ENCODE measurements around the gene HPS1. TPM values are rescaled to one million over a fixed set of nuclear protein-coding genes. Genes with fewer than 3 reads are reported as not detected.

HPS1 gene
- total RNA-seq, 1 experiment from 2014 or later, result 47.4 TPM

- Mint-ChIP-seq H3K36me3 (ENCODE audit: insufficient read depth in 1 of 3, low read depth in 3 of 3) (peaks cover 0 to 8% (median 4%) of the 10 kb centered on the region in 3 experiments; a peak in 3 of 7 replicates), H3K4me3 (peak within 1 kb of the TSS; percentile 77 to 83), H3K27me3 (ENCODE audit: low read depth) (no peaks in the 10 kb centered on the region; the same call in 1 of the 2 replicates), H3K9me3 (no peaks in the 10 kb centered on the region), H3K27ac (peak within 1 kb of the TSS; percentile 65 to 98 (median 91); a peak in 6 of 7 replicates), H3K4me1 (peaks cover 15% of the 10 kb centered on the region in 2 experiments)
- no peaks in the 10 kb centered on the region for H3K9me3 ChIP-seq (ENCODE audit: control insufficient read depth, low read depth, low read length)
- no peak within 1 kb of the TSS for H2BK12ac ChIP-seq (ENCODE audit: insufficient read length, low read depth, low read length)
- H2AK5ac ChIP-seq (ENCODE audit: insufficient read length, low read length), result no peak within 1 kb of the TSS
- no peak within 1 kb of the TSS for H3K4ac ChIP-seq (ENCODE audit: low read depth, low read length)
- peak within 1 kb of the TSS; percentile 53 for H3K9ac ChIP-seq (ENCODE audit: extremely low read depth, insufficient read length, low read length)
- no peak within 1 kb of the TSS for H4K91ac ChIP-seq (ENCODE audit: insufficient read length, low read depth, low read length)
- H3K27ac ChIP-seq (ENCODE audit: insufficient read length, low read depth, low read length), result no peak within 1 kb of the TSS
- peaks cover 7% of the 10 kb centered on the region for H3K23me2 ChIP-seq (ENCODE audit: insufficient read length, low read depth, low read length, poor library complexity, severe bottlenecking)
- WGBS (ENCODE audit: extremely low coverage, insufficient read length, low lambda C conversion rate), result no CpG with 5 or more reads among the region's 25 CpGs
- no peak within 1 kb of the TSS for H2AFZ ChIP-seq (ENCODE audit: low read length)
- H3K18ac ChIP-seq (ENCODE audit: insufficient read length, low read depth, low read length), result peak within 1 kb of the TSS; percentile 49
- peak within 1 kb of the TSS; percentile 49 for H3K4me2 ChIP-seq (ENCODE audit: insufficient read depth, insufficient read length, low read length)
- H2BK20ac ChIP-seq (ENCODE audit: low read depth, low read length, poor library complexity, severe bottlenecking), result no peak within 1 kb of the TSS
- H2BK120ac ChIP-seq (ENCODE audit: low read depth, low read length, poor library complexity, severe bottlenecking), result no peak within 1 kb of the TSS
- no peak within 1 kb of the TSS for H4K8ac ChIP-seq (replicated peaks; ENCODE audit: insufficient read length, low read depth, low read length)
- H3K79me1 ChIP-seq (ENCODE audit: insufficient read depth, low read depth, low read length, poor library complexity, severe bottlenecking), result no peaks in the 10 kb centered on the region
- peaks cover 6% of the 10 kb centered on the region; the same call in 1 of the 2 replicates for H3K4me1 ChIP-seq (ENCODE audit: insufficient read depth, low read length)
- peak; percentile 94 for DNase-seq
- H2BK15ac ChIP-seq (ENCODE audit: low read depth, low read length), result no peak within 1 kb of the TSS
- TF ChIP-seq CTCF (conservative IDR thresholded peaks at IDR 0.05), result no peak
- no peak within 1 kb of the TSS for H3K23ac ChIP-seq (ENCODE audit: insufficient read length, low read depth, low read length)
- H3K79me2 ChIP-seq (ENCODE audit: insufficient read depth, low read length), result no peaks in the 10 kb centered on the region
- H4K5ac ChIP-seq (ENCODE audit: insufficient read length, low read depth, low read length), result no peak within 1 kb of the TSS
- H3K27me3 ChIP-seq (ENCODE audit: insufficient read depth, low read length), result no peaks in the 10 kb centered on the region
- no peak within 1 kb of the TSS for H3K56ac ChIP-seq (ENCODE audit: insufficient read length, low read depth, low read length)
- no peak within 1 kb of the TSS for H3T11ph ChIP-seq (ENCODE audit: low read length)
- no peak within 1 kb of the TSS for H2BK5ac ChIP-seq (ENCODE audit: insufficient read length, low read length)
- H3K14ac ChIP-seq (ENCODE audit: insufficient read depth, low read length), result peak within 1 kb of the TSS; percentile 87
- H4K20me1 ChIP-seq (ENCODE audit: control insufficient read depth, insufficient read depth, insufficient read length), result no peaks in the 10 kb centered on the region
Observed at GRCh38 chr10:98414932-98415730, 31.6 kb downstream of the HPS1 start, which contains the start of gene PYROXD2. Gene PYROXD2, minus strand, starts transcription at chr10:98415182. Its CDS starts 47 bp downstream, at chr10:98415135.
